CD1c-positive myeloid dendritic cell (primary cell): Measurements from ENCODE around the gene TMBIM4.
"Not testable (repeated sequence)": the region's sequence is repeated elsewhere in the genome, so short reads cannot be mapped to it uniquely, and the experiment has no call there.

Experiments used
- DNase-seq: peaks from one replicate; pipeline ENCODE4 v3.0.0-alpha.2; 2016; ENCODE audit errors: extremely low spot score

The TMBIM4 gene

GRCh38 chr12:66184822-66185221, 15.0 kb upstream of the TMBIM4 start:
- not testable (repeated sequence) for DNase-seq

GRCh38 chr12:66182956-66183355, 13.2 kb upstream of the TMBIM4 start:
- DNase-seq = no peak

GRCh38 chr12:66176105-66176900, 6.5 kb upstream of the TMBIM4 start:
- no peak for DNase-seq

- not testable (repeated sequence) for DNase-seq
Measured at GRCh38 chr12:66174391-66175325, 4.9 kb upstream of the TMBIM4 start.

GRCh38 chr12:66170606-66171005, 810 bp upstream of the TMBIM4 start:
- DNase-seq = no peak

GRCh38 chr12:66168410-66168809, 1.4 kb downstream of the TMBIM4 start:
- DNase-seq = no peak

GRCh38 chr12:66166561-66166960, 3.2 kb downstream of the TMBIM4 start:
- DNase-seq = no peak

- DNase-seq = no peak
Measured at GRCh38 chr12:66165141-66165540, 4.7 kb downstream of the TMBIM4 start.

GRCh38 chr12:66164349-66164821, 5.4 kb downstream of the TMBIM4 start:
- DNase-seq = no peak

- peak; percentile 32 for DNase-seq
Measured at GRCh38 chr12:66163289-66163688, 6.5 kb downstream of the TMBIM4 start.

GRCh38 chr12:66162701-66163100, 7.1 kb downstream of the TMBIM4 start:
- DNase-seq = no peak

- DNase-seq = no peak
Measured at GRCh38 chr12:66160704-66161103, 9.1 kb downstream of the TMBIM4 start.

- DNase-seq = peak; percentile 28
Measured at GRCh38 chr12:66159123-66159522, 10.7 kb downstream of the TMBIM4 start.

- no peak for DNase-seq
Measured at GRCh38 chr12:66156654-66157053, 13.1 kb downstream of the TMBIM4 start.

- DNase-seq = no peak
Measured at GRCh38 chr12:66154776-66155175, 15.0 kb downstream of the TMBIM4 start.

GRCh38 chr12:66152732-66153131, 17.1 kb downstream of the TMBIM4 start:
- DNase-seq = no peak

GRCh38 chr12:66149702-66150398, 19.9 kb downstream of the TMBIM4 start:
- peak; percentile 85 for DNase-seq

GRCh38 chr12:66144791-66145754, 24.7 kb downstream of the TMBIM4 start:
- DNase-seq = peak; percentile 46

- DNase-seq = no peak
Measured at GRCh38 chr12:66143868-66144267, 25.9 kb downstream of the TMBIM4 start.

- no peak for DNase-seq
Measured at GRCh38 chr12:66142826-66143225, 27.0 kb downstream of the TMBIM4 start.

- DNase-seq = no peak
Measured at GRCh38 chr12:66141299-66141698, 28.5 kb downstream of the TMBIM4 start.
